HG03565 (cell line): ENCODE data around the gene PKD1.
"Not testable (repeated sequence)": the region's sequence is repeated elsewhere in the genome, so short reads cannot be mapped to it uniquely, and the experiment has no call there.

ENCODE experiments used
- ATAC-seq: cut with Tn5 transposase; IDR thresholded peaks from one replicate; pipeline ENCODE4 v1.9.1; 2021; ENCODE audit warnings: mild to moderate bottlenecking, moderate library complexity; ENCODE audit not compliant: unreplicated experiment

Gene PKD1

GRCh38 chr16:2110332-2111008 lies 25.2 kb downstream of the PKD1 start:
- ATAC-seq: not testable (repeated sequence)

GRCh38 chr16:2109872-2110271 lies 25.8 kb downstream of the PKD1 start:
- ATAC-seq: not testable (repeated sequence)

- ATAC-seq: not testable (repeated sequence)
Measured at GRCh38 chr16:2109271-2109580, 26.5 kb downstream of the PKD1 start.

GRCh38 chr16:2108446-2109270 lies 27.0 kb downstream of the PKD1 start:
- not testable (repeated sequence) for ATAC-seq

GRCh38 chr16:2107791-2108125 lies 27.9 kb downstream of the PKD1 start:
- ATAC-seq: not testable (repeated sequence)

- ATAC-seq: not testable (repeated sequence)
Measured at GRCh38 chr16:2107121-2107790, 28.4 kb downstream of the PKD1 start.

- ATAC-seq: not testable (repeated sequence)
Measured at GRCh38 chr16:2106211-2106610, 29.5 kb downstream of the PKD1 start.

- not testable (repeated sequence) for ATAC-seq
Measured at GRCh38 chr16:2105769-2106168, 29.9 kb downstream of the PKD1 start.

GRCh38 chr16:2105291-2105690 lies 30.4 kb downstream of the PKD1 start:
- not testable (repeated sequence) for ATAC-seq

- not testable (repeated sequence) for ATAC-seq
Measured at GRCh38 chr16:2104464-2104863, 31.2 kb downstream of the PKD1 start.

GRCh38 chr16:2102471-2102870 lies 33.2 kb downstream of the PKD1 start:
- ATAC-seq: no peak

- not testable (repeated sequence) for ATAC-seq
Measured at GRCh38 chr16:2101581-2101980, 34.1 kb downstream of the PKD1 start.

GRCh38 chr16:2097689-2098088 lies 38.0 kb downstream of the PKD1 start:
- ATAC-seq: not testable (repeated sequence)

GRCh38 chr16:2096853-2097595 lies 38.7 kb downstream of the PKD1 start:
- ATAC-seq: no peak

GRCh38 chr16:2095918-2096582 lies 39.6 kb downstream of the PKD1 start:
- ATAC-seq: no peak

GRCh38 chr16:2095315-2095853 lies 40.3 kb downstream of the PKD1 start:
- ATAC-seq: no peak

- ATAC-seq: no peak
Measured at GRCh38 chr16:2093793-2094192, 41.9 kb downstream of the PKD1 start.

GRCh38 chr16:2092866-2093265 lies 42.8 kb downstream of the PKD1 start:
- no peak for ATAC-seq

- no peak for ATAC-seq
Measured at GRCh38 chr16:2092256-2092620, 43.5 kb downstream of the PKD1 start.

- no peak for ATAC-seq
Measured at GRCh38 chr16:2091547-2092255, 44.0 kb downstream of the PKD1 start.
